DOHH2 (cell line): ENCODE results near the gene ZNF592.
"Not testable (repeated sequence)": the region's sequence is repeated elsewhere in the genome, so short reads cannot be mapped to it uniquely, and the experiment has no call there.

ENCODE experiments used
- H3F3A ChIP-seq: fragments of 200-600 bp; sonication (generic), shearing (Covaris generic); 2 replicates; pipeline ENCODE4 v1.6.0; 2016; ENCODE audit warnings: antibody characterized with exemption, mild to moderate bottlenecking; ENCODE audit not compliant: control insufficient read depth, insufficient read depth
- H3K27ac ChIP-seq: fragments of 200-600 bp; sonication (generic); 2 replicates; pipeline ENCODE4 v1.5.1; 2014; ENCODE audit warnings: low read depth, mild to moderate bottlenecking, low read length, moderate library complexity
- H3K27me3 ChIP-seq: fragments of 200-600 bp; sonication (generic); 2 replicates; pipeline ENCODE4 v1.6.1; 2014; ENCODE audit warnings: mild to moderate bottlenecking, low read length, mixed read lengths; ENCODE audit not compliant: control insufficient read depth
- H3K36me3 ChIP-seq: fragments of 200-600 bp; sonication (generic); 2 replicates; pipeline ENCODE4 v1.6.1; 2014; ENCODE audit warnings: mild to moderate bottlenecking, low read length, moderate library complexity, mixed read lengths; ENCODE audit not compliant: control insufficient read depth
- H3K4me1 ChIP-seq: fragments of 200-600 bp; sonication (generic); 2 replicates; pipeline ENCODE4 v1.6.1; 2014; ENCODE audit warnings: mild to moderate bottlenecking, low read length, mixed read lengths; ENCODE audit not compliant: control insufficient read depth
- H3K4me2 ChIP-seq: fragments of 200-600 bp; sonication (generic); 2 replicates; pipeline ENCODE4 v1.6.0; 2014; ENCODE audit warnings: mild to moderate bottlenecking, low read length, moderate library complexity
- H3K4me3 ChIP-seq: fragments of 200-600 bp; sonication (generic); 2 replicates; pipeline ENCODE4 v1.5.1; 2014; ENCODE audit warnings: mild to moderate bottlenecking, low read length, mixed read lengths
- H3K79me2 ChIP-seq: fragments of 200-600 bp; sonication (generic); 2 replicates; pipeline ENCODE4 v1.6.1; 2014; ENCODE audit warnings: mild to moderate bottlenecking, low read length, mixed read lengths; ENCODE audit not compliant: control insufficient read depth
- H3K9me2 ChIP-seq: fragments of 200-600 bp; sonication (generic); replicated peaks from 2 replicates; pipeline ENCODE4 v1.6.1; 2014; ENCODE audit warnings: mild to moderate bottlenecking, low read length, mixed read lengths; ENCODE audit not compliant: control insufficient read depth
- H3K9me3 ChIP-seq: fragments of 200-600 bp; sonication (generic); 2 replicates; pipeline ENCODE4 v1.6.1; 2014; ENCODE audit warnings: antibody characterized with exemption, low read length, mixed read lengths; ENCODE audit not compliant: control insufficient read depth, insufficient read depth
- H4K20me1 ChIP-seq: fragments of 200-600 bp; sonication (generic); 2 replicates; pipeline ENCODE4 v1.6.0; 2014; ENCODE audit warnings: low read depth, mild to moderate bottlenecking, antibody characterized with exemption, low read length, moderate library complexity; ENCODE audit not compliant: control insufficient read depth, insufficient read depth
- CTCF ChIP-seq: fragments of 200-600 bp; sonication (generic); IDR thresholded peaks from one replicate; pipeline ENCODE4 v1.5.1; 2014; ENCODE audit warnings: antibody characterized with exemption, mild to moderate bottlenecking, low read depth, low read length; ENCODE audit not compliant: poor library complexity, severe bottlenecking
- EZH2phosphoT487 ChIP-seq: fragments of 200-600 bp; sonication (generic); IDR thresholded peaks from 2 replicates; pipeline ENCODE4 v1.6.1; 2017; ENCODE audit warnings: borderline replicate concordance, mild to moderate bottlenecking, antibody characterized with exemption, low read length, moderate library complexity, mixed read lengths

Gene ZNF592

DNA sequence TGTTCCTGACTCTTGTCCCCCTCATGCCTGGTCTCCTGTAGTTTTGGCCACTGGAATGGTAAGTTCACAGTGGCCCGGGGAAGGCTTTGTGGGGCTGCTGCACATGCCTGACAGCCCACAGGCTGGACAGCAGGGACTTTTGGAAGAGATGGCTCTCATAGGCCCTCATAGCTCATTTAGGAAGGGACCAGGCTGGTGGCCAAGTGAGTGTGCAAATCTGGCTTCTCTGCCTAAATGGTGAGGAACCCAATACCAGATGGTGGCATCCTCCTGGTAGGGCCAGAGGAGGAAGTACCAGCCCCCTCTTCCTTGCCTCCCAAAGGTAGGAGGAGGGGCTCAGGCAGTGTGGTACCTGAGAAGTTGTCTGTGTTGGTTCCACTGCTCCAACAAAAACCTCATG is 94.4 kb downstream of the ZNF592 start:
- no peaks in the 10 kb centered on the region for H3F3A ChIP-seq
- H3K79me2 ChIP-seq = no peaks in the 10 kb centered on the region
- no peak for TF ChIP-seq EZH2phosphoT487
- TF ChIP-seq CTCF = no peak
- no peaks in the 10 kb centered on the region for H3K9me2 ChIP-seq
- peaks cover 8% of the 10 kb centered on the region for H3K9me3 ChIP-seq
- H3K27me3 ChIP-seq = peaks cover 2% of the 10 kb centered on the region; the same call in 1 of the 2 replicates
- no peaks in the 10 kb centered on the region for H3K36me3 ChIP-seq
- H3K27ac ChIP-seq = no peak overlapping the region
- H4K20me1 ChIP-seq = no peaks in the 10 kb centered on the region
- no peak overlapping the region for H3K4me3 ChIP-seq
- H3K4me1 ChIP-seq = no peaks in the 10 kb centered on the region
- H3K4me2 ChIP-seq = no peak overlapping the region

- Histone ChIP-seq H3K36me3 (no peaks in the 10 kb centered on the region), H3F3A (no peaks in the 10 kb centered on the region), H3K4me1 (no peaks in the 10 kb centered on the region), H3K27ac (no peak overlapping the region), H3K9me2 (no peaks in the 10 kb centered on the region), H3K4me2 (no peak overlapping the region), H3K27me3 (no peaks in the 10 kb centered on the region), H3K4me3 (no peak overlapping the region), H3K9me3 (peaks cover 8% of the 10 kb centered on the region), H3K79me2 (no peaks in the 10 kb centered on the region), H4K20me1 (no peaks in the 10 kb centered on the region)
- no peak for TF ChIP-seq EZH2phosphoT487
- no peak for TF ChIP-seq CTCF
Observed at GRCh38 chr15:84844964-84845363, 96.6 kb downstream of the ZNF592 start.

DNA sequence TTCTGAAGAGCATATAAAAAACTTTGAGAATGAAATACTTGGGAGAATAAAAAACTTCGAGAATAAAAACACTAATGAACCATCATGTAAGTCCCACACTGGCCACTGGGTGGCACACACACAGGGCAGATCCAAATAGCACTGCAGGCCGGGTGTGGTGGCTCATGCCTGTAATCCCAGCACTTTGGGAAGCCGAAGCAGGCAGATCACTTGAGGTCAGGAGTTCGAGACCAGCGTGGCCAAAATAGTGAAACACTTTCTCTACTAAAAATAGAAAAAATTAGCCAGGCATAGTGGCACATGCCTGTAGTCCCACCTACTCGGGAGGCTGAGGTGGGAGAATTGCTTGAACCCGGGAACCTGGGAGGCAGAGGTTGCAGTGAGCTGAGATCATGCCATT is 97.2 kb downstream of the ZNF592 start:
- H3K4me1 ChIP-seq, H3K9me2 ChIP-seq, H3K79me2 ChIP-seq, H3K4me2 ChIP-seq, H4K20me1 ChIP-seq, H3F3A ChIP-seq, H3K27ac ChIP-seq, H3K36me3 ChIP-seq, H3K27me3 ChIP-seq, H3K9me3 ChIP-seq, H3K4me3 ChIP-seq: not testable (repeated sequence)
- TF ChIP-seq CTCF = peak; percentile 75

GRCh38 chr15:84846269-84846668 is 97.9 kb downstream of the ZNF592 start:
- Histone ChIP-seq H3K27me3 (no peaks in the 10 kb centered on the region), H3K9me3 (peaks cover 8% of the 10 kb centered on the region), H3K79me2 (no peaks in the 10 kb centered on the region), H3K27ac (no peak overlapping the region), H3K4me1 (no peaks in the 10 kb centered on the region), H4K20me1 (no peaks in the 10 kb centered on the region), H3K4me2 (no peak overlapping the region), H3K4me3 (no peak overlapping the region), H3K9me2 (no peaks in the 10 kb centered on the region), H3K36me3 (no peaks in the 10 kb centered on the region), H3F3A (no peaks in the 10 kb centered on the region)
- TF ChIP-seq CTCF (no peak), EZH2phosphoT487 (no peak)
